Activated T-cell treated with anti-CD3 and anti-CD28 coated beads for 1 hour (primary cell): Measurements from ENCODE around the gene ADAMTS8.

Source experiments
- DNase-seq: peaks from one replicate; pipeline ENCODE4 v3.0.0-alpha.2; 2020; ENCODE audit warnings: low read depth

The ADAMTS8 gene

DNA sequence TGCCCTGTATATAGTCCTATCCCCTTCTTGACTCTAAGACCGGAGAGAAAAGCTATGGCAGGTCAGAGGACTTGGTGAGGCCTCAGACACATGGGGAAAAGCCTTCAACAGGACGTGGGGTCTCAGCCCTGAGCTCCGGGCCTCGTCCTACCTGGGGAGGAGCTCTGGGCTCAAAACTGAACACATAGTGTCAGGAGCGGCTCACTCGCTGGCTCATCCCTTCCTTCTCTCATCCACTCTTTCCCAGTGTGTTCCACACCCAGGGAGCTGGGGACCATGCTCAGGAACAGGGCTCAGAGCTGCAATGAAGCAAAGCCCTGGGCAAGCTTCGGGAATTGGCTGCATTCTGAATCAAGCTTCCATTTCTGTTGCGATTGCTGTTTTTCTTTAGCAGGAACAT is 34.5 kb upstream of the ADAMTS8 start:
- no peak for DNase-seq

DNA sequence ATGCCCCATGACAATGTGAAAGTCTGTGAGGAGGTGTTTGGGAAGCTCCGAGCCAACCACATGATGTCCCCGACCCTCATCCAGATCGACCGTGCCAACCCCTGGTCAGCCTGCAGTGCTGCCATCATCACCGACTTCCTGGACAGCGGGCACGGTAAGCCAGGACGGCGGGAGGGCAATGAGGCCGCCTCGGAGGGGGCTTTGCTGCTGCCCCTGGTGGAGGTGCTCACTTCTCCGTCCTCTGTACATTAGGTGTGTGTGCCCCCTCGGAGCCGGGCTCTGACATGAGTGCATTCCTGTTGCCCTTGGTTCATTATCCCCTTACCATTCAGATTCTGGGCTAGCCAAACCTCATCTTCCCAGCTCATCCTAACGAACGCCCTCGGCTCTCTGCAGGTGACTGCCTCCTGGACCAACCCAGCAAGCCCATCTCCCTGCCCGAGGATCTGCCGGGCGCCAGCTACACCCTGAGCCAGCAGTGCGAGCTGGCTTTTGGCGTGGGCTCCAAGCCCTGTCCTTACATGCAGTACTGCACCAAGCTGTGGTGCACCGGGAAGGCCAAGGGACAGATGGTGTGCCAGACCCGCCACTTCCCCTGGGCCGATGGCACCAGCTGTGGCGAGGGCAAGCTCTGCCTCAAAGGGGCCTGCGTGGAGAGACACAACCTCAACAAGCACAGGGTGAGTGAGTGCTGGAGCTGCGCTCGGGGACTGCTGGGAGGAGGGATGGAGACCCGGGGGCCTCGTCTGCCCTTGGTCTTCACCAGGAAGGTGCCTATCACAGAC is 33.9 kb upstream of the ADAMTS8 start:
- DNase-seq: no peak

DNA sequence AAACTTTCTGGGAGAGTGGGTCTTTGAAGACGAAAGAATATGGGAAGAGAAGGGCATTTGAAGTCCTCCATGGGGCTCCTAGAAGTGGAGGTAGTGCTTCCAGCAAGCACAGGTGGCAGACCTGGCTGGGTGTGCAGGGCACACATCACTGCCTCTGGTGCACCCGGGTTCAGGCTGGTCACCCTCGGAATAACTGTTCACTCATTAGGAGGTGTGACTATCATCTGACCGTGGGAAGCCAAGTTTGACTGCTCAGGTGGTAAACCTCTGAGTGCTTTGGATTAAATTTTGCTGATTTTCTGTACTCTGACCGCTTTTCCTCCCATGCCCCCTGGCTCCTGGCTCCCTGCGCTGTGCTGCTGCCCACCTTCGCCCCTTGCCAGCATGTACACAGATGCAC is 31.1 kb upstream of the ADAMTS8 start:
- no peak for DNase-seq

DNA sequence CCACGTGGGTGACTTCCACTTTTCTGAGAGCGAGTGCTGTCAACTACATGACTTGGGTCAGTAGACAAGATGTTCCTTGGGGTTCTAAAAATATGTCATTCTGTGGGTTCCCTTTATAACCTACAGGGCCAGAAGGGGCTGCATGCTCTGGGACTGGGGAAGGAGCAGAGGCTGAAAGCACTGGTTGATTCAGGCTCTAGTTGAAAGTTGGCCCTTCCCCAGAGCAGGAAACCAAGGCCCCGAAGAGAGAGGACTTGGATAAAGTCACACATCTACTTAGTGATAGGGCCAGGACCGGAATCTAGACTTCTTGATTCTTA is 30.0 kb upstream of the ADAMTS8 start:
- DNase-seq: no peak

DNA sequence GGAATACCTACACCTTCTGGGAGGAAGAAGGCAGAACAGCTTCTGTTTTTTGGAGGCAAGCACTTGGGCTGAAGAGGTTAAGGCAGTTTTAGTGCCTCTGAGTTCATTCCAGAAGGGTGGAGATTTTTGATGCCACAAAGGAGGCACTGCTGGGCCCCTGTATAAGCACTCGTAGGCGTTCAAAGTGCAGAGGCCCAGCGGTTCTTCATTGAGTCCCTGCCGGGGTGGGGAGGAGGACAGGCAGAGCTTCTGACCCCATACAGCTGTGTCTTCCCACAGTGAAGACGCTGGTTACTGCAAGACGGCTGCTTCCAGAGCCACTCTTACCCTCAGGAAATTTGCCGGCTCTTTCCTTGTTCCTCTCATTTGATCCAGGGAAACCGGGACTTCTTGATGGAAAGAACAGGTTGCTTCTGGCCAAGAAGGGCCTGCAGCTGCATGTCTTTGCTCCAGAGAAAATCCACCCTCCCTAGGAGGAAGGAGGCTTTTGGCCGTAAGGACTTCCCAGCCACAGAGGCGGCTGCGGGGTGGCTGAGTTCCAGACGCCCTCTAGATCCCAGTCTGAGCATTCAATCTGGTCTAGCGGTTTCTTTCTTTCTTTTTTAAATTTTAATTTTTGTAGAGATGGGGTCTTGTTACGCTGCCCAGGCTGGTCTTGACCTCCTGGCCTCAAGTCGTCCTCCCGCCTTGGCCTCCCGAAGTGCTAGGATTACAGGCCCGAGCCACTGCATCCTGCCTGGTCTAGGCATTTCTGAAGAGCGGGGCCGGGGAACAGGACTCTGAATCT is 29.4 kb upstream of the ADAMTS8 start:
- no peak for DNase-seq

DNA sequence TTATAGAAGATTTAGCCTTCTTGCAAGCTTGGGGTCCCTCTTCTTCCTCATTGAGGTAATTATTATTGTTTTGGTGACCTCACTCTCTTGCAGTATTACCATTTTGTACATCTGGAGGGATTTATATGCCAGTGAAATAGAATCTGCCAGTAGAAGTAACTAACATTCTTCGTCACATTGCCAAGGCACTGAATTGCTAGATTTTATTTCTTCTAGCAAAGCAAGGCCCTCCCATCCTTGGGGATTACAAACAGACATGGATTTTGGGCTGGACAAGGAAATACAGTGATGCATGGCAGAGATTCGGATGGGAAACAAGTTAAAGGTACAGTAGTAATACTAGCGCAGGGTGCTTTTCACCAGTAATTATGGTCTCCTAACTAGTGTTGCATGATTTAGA is 27.9 kb upstream of the ADAMTS8 start:
- DNase-seq: no peak

DNA sequence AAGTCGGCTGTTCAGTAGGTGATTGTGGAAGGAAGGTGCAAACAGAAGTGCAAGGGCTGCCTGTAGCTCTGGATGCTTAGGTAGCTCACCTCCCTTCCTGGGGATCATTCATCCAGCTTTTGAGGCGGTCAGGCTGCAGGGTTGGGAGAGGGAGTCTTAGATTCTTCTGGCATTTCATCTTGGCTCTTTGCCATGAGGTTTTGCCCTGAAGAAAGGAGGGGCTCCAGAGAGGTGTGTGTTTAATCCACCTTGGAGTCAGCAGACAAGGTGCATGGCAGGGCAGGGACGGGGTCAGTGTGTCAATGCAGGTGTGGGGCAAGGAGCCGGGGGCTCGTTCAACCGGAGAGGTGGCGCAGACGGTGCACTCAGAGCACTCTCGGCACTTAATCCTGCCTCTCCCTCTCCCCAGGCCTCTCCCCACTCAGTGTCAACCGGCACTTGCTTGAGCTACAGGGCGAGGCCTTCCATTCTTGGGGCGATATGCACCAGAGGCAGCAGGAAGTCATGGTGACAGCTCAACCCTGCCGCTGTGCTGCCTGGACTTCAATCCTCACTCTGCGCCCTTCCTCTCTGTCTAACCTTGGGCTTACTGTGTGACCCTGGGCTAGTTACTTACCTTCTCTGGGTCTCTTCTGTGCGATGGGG is 27.2 kb upstream of the ADAMTS8 start:
- no peak for DNase-seq

DNA sequence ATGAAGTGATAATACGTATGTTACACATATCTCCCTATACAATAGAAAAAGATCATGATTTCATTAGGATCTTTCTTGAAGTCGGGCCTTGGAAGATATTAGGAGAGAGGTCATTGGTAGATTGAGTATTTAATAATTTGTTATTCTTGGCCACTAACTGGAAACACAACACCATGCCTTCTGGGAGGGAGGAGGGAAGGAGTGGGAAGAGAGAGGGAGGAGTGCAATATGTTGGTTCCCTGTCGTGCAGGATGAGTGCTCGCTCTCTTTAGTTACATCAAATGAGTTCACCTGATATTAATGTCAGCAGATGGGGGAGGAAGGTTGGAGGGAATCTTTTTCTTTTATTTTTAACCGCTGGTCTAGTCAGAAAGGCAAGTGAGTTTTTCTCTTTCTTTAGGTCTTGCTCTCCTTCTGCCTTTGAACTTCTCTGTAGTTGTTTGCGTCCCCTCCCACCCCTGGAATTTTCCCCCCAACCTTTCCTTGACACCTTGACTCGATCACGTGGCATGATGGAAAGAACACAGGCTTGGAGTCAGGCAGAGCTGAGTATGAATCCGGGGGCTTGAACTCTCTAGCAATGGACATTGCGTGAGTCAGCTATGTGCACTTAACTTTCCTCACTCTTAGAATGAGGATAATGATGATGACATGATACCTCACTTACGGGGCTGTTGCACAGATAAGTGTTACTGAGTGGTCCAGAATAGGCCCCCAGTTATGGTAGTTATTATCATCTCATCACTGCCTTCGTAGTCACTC is 26.3 kb upstream of the ADAMTS8 start:
- no peak for DNase-seq

DNA sequence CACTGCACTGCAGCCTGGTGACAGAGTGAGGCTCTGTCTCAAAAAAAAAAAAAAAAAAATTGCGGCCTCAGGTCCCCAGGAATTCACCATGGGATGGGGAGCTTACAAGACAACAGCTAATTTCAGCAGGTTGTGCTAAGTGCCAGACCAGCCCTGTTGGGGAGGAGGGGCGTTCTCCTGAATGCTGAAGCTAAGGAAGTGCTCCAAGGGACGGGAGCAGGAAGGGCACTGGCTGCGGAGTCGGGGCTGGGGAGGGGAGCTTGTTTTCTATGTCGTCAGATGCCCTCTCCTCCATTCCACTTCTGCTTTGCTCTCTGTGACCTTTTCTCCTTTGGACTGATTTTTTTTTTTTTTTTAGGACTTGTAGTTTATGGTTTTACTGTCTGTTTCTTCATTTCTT is 24.5 kb upstream of the ADAMTS8 start:
- DNase-seq: no peak

DNA sequence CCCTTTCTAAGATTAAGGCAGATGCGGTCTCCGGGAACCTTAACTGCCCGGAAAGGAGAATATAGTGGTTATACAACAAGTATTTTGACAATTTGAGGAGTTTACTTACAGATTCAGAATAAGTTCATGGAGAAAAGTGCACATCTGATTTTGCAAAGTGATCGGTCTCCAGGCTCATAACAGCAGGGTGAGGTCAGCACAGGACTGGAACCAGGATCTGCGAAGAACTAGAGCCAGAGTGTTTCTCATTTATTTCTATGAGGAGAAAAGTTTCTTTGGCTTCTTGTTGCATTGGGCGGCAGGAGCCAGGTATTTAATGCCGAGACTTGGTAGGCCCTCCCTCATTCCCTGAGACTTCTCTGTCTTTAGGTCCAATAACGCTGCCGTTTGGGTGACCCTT is 23.8 kb upstream of the ADAMTS8 start:
- no peak for DNase-seq

DNA sequence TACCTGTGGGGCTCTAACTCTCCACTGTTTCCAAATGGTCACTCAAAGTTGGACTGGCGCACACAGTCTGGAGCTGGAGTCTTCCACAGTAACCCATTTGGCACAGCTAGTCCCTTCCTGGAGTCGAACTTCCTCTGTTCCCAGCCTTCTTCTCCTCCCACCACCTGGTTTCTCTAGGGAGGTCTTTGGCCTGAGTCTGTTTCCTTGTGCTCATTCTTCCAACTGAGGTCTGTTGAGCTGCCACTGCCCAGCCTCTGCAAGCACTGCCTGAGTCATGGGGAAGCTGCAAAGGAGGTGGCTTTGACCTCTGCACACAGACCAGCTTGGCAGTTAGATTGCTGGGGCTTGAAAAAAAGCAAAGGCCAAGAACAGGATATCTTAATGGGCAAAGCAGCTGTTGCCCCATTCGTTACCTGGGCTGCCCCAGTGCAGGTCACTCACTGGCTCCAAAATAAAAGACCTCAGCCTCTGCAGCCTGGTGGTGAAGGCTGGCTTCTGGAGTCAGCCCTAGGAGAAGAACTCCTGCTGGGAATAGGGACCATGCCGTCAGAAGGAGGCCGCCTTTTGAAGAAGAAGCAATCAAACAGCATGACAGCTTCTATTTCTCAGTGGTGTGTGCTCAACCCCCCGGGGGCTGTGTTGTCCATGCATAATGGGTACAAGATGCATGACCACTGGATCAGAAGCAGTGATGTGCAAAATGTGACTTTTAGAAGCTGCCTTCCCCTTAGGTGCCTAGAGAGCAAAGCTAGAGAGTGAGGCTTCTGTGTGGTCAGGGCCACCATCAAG is 23.0 kb upstream of the ADAMTS8 start:
- no peak for DNase-seq

DNA sequence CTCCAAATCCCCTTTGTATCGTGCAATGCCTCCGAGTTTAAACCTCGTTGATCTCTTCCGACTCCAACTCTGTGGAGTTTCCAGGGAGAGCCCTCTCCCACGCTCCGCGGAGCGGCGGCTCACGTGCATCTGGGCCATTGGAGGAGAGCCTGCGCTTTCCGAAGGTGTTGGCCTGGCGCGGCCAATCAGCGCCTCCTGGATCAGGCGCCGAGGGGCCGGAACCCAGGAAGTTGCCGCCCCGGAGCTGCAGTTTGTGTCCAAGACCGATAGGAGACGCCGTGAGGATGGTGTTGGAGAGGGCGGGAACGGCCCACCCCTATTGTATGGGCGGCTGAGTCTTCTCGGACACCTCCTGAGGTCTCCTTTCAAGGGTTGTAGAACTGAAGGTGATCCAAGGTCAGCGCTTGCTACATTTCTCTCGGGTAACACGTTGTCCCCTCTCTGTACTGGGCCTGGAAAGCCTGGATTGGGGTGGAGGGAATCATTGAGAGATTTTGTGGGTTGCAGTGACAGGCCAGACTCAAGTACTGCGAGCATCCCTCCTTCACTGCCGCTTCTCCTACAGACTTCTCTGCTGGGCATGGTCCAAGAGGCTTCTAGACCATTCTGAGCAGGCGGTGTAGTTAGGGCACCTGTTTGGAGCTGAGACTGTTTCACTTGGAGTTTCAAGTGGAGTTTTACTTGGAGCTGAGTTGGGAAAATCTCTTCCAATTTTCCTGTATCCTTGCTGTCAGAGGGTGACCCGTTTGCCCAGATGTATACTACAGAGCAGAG is 21.8 kb upstream of the ADAMTS8 start:
- no peak for DNase-seq

DNA sequence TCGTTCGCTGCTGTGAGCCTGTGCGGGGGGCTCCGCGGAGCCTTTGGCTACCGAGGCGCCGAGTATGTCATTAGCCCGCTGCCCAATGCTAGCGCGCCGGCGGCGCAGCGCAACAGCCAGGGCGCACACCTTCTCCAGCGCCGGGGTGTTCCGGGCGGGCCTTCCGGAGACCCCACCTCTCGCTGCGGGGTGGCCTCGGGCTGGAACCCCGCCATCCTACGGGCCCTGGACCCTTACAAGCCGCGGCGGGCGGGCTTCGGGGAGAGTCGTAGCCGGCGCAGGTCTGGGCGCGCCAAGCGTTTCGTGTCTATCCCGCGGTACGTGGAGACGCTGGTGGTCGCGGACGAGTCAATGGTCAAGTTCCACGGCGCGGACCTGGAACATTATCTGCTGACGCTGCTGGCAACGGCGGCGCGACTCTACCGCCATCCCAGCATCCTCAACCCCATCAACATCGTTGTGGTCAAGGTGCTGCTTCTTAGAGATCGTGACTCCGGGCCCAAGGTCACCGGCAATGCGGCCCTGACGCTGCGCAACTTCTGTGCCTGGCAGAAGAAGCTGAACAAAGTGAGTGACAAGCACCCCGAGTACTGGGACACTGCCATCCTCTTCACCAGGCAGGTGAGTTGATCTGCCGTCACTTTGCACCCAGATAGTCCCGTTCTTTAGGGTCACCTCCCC is 21.0 kb upstream of the ADAMTS8 start:
- DNase-seq: no peak

DNA sequence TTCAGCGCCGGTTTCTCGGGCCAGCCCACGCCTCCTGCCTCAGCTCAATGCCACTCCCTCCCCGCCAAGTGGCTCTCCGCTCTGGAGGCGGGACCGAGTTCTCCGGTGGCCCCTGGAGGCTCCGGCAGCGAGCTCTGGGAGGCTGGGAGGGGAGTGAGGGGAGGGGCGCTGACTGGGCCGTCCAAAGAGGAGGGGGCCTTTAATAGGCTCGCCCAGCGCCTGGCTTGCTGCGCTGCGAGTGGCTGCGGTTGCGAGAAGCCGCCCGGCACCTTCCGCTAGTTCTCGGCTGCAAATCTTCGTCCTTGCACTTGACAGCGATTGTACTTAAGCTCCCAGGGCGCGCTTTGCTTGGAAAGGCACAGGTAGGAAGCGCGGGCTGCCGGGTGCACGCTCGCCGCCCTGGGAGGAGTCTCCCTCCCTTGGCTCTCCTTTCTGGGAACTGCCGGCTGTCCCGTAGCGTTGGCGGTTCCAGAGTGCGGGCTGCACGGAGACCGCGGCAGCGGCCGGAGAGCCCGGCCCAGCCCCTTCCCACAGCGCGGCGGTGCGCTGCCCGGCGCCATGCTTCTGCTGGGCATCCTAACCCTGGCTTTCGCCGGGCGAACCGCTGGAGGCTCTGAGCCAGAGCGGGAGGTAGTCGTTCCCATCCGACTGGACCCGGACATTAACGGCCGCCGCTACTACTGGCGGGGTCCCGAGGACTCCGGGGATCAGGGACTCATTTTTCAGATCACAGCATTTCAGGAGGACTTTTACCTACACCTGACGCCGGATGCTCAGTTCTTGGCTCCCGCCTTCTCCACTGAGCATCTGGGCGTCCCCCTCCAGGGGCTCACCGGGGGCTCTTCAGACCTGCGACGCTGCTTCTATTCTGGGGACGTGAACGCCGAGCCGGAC is 20.3 kb upstream of the ADAMTS8 start, which contains the start of gene ADAMTS15:
ADAMTS15 (plus strand) TSS at position 230 of the 894 bp plus-strand sequence; CDS start at position 559, 329 bp downstream.
- DNase-seq: no peak

DNA sequence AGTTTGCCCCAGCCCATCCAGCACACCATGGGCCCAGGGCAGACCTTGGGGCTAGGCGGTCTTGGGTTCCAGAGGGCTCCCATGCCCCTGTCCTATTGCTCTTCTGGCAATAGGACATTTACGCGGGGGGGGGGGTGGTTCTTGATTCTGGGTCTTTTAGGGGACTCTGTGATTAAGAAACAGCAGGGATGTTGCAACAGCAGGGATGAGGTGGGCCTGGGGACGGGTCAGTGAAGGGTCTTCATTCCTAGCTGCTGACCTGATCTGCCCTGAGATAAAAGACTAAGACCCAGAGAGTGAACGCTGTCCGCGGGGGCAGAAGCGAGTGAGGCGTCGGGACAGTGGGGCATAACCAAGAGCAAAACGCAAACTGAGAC is 19.6 kb upstream of the ADAMTS8 start:
- no peak for DNase-seq

DNA sequence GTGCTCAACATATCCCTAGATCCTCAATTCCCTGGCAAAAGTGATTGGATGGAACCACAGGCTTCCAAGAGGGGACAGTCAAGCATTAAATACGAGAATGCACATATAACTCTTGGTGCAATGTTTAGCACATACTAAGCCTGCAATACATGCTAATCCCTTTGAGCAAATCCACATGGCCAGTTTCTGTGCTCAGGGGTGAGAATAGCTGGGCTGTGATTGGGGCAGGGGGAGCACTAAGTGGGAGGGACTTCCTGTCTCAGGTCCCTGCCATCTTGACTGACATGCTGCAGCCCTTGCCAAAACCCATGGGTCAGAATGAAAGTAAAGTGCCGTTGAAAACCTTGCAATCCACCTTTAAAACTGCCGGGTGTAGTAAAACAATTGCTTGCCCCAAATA is 17.4 kb upstream of the ADAMTS8 start:
- no peak for DNase-seq

DNA sequence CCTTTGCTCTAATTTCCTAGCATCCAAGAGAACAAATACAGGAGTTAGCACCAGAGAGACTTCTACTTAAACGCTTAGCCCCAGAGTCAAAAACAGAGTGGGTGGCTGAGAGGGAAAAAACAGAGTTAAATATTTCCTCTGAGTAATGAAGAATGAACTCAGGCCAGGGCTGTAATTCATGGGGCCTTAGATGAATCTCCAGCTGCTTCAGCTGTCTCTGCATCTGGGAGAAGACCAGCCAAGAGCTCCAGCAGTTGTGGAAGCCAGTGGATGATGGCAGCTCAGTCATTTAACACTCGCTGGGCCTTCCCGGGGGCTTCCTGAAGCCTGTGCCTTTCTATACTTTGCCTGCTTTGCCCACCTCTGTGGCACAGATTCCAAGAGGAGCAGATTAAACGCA is 14.3 kb upstream of the ADAMTS8 start:
- DNase-seq: no peak

DNA sequence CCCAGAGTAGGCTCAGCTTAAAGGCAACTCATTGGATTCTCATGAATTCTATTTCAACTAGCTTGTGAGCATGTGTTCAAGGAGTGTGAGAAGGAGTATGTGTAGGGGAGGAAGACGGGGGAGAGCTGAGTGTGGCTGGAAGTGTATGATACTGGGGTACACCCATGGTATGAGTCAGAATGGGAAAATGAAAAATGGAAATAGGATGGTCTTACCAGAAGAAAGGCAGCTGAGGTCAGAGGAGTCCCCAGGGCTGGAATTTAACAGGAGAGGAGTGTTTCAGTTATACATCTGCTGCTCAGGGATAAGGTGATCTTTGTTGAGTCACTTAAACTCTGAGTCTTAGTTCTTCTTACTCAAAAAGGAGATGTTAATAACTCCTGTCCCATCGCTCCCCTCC is 13.3 kb upstream of the ADAMTS8 start:
- DNase-seq: no peak

DNA sequence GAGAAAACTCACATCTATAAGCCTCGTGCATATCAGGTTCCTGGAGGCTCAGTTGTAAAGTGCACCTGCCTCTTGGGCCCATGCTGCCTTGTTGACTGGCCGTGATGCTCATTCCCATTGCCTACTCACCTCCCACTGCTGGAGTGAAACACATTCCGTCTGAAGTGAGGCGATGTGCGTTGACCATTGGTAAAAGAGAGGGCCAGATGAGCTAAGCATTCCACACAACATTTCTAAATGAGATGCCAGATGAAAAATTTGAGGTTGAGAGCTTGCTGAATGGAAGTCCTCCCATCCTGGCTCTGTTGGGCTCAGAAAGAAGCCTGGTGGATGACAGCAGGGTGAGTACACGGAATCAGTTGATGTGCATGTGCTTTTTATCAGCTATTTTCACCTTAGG is 11.5 kb upstream of the ADAMTS8 start:
- DNase-seq: no peak
